ENCODE measurements around the gene MAPK8IP1.

The MAPK8IP1 gene

DNA sequence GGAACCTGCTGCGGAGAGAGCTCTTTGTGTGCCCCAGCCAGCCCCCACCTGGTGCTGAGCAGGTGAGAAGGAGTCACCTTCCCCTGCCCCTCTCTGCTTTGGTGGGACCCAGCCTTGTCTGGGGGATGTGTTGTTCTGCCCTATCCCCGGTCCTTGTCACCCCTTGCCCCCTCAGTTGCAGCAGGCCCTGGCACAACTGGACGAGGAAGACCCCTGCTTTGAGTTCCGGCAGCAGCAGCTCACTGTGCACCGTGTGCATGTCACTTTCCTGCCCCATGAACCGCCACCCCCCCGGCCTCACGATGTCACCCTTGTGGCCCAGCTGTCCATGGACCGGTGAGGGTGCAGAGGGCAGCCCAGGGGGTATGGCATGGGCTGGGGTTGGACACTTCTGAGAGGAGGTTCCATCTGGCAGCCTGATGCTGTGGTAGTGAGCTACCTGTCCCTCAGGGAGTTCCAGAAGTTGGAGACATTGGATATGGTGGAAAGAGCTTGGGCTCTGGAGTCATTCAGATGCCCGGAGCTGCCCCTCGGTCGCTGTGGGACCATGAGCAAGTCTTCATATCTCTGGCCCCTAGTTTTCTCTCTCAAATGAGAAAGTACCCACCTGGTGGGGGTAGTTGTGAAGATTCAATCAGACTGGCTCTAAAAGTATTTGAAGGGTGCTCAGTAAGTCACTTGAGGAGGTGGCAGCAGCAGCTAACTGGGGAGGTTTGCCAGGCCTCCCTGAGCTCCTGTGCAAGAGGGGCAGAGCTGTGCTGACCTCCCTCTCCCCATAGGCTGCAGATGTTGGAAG, 41.3 kb downstream of the MAPK8IP1 start:
- no peak for DNase-seq (ENCODE audit: low read depth)

DNA sequence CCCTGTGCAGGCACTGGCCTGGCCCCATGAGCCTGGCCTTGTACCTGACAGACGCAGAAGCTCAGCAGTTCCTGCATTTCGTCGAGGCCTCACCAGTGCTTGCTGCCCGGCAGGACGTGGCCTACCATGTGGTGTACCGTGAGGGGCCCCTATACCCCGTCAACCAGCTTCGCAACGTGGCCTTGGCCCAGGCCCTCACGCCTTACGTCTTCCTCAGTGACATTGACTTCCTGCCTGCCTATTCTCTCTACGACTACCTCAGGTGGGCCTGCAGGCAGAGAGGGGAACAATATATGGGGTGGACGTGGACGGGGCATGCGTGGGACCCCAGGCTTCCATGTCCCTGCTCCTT, 41.9 kb downstream of the MAPK8IP1 start:
- no peak for DNase-seq (ENCODE audit: low read depth)

DNA sequence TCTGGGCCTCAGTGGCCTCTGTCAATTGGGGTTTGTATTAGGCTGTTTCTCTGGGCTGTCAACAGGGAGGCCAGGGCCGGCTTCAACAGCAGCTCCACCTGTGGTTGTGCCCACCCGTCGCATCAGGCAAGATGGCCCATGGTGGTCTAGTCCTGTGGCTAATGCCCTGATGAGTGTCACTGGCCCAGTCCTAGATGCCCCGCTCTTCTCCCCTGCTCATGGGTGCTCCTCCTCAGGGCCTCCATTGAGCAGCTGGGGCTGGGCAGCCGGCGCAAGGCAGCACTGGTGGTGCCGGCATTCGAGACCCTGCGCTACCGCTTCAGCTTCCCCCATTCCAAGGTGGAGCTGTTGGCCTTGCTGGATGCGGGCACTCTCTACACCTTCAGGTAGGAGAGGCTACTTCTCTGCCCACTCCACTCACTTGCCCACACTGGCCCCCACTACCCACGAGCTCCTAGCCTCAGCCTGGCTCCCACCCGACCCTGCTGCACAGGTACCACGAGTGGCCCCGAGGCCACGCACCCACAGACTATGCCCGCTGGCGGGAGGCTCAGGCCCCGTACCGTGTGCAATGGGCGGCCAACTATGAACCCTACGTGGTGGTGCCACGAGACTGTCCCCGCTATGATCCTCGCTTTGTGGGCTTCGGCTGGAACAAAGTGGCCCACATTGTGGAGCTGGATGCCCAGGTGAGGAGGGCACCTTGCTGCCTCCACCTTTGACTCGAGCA, 42.4 kb downstream of the MAPK8IP1 start:
- no peak for DNase-seq (ENCODE audit: low read depth)

DNA sequence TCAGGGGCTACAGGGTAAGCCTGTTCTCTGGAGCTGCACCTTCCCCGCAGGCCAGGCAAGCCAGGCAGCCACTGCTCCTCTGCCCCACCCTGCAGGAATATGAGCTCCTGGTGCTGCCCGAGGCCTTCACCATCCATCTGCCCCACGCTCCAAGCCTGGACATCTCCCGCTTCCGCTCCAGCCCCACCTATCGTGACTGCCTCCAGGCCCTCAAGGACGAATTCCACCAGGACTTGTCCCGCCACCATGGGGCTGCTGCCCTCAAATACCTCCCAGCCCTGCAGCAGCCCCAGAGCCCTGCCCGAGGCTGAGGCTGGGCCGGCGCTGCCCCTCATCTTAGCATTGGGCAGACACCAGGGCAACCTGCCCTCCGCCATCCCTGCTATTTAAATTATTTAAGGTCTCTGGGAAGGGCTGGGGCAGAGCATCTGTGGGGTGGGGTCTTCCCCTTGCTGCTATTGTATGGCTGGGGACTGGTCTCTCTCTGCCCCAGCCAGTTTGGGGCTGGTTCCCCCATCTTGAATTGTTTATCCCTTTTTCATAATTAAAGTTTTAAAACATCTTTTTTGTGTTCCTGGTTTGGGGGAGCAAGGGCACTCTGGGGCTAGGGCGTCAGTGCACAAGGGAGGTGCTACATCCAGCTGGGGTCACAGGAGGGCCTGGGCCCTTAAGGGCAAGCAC, 43.2 kb downstream of the MAPK8IP1 start:
- no peak for DNase-seq (ENCODE audit: low read depth)

DNA sequence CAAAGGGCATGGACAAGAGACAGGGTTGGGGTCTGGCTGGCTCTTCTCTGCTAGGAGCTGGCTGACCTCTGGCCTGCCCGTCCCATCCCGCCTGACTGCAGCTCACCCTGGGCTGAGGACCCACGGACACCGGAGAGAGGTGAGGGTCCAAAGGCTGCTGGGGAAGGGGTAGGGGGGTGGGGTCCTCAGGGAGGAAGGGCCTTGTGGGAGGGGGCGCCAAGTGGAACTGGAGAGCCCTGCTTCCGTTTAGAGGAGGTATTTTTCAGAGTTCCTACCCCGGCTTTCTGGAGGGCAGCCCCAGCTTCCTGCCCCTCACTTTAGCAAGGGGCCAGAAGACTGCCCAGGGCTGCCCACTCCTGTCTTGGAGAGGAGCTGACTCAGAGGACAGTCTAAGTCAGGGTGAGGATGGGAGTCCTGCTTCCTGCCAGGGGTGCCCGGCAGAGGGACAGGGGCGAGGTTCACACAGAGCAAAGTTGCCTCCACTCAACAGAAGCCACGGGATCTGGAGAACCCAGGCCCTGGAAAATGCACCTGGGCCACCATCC, 44.1 kb downstream of the MAPK8IP1 start:
- DNase-seq (ENCODE audit: low read depth) = no peak

DNA sequence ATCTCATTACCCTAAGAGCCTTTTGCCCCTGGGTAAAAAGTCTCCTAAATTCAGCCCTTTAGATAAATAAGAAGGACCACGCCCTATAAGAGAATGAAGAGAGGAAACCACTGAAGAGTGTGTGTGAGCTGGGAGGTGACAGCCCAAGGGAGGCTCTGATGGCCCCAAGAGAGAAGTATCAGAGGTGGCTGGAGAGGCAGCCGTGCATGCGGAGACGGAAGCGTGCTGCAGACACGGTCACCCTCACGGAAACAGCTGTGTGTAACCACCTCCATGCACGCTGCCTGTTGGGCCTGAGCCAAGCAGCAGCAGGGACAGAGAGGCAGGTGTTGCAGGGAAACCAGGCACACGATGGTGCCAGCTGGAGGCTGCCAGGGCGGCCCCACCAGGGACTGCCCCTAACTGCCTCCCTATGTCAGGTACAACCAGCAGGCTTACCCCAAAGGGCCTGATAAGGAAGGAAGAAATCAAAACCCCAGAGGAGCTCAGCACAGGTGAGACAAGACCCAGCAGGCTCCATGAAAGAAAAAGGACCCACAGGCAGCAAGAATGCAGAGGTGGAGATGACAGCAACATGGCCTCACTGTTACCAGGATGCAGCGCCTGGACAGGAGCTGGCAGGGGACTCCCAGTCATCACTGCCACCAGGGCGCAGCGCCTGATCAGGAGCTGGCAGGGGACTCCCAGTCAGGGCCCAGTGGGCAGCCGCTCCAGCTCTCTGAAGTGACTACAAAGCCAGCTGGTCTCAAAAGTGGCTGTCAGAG, 44.8 kb downstream of the MAPK8IP1 start:
- no peak for DNase-seq (ENCODE audit: low read depth)

DNA sequence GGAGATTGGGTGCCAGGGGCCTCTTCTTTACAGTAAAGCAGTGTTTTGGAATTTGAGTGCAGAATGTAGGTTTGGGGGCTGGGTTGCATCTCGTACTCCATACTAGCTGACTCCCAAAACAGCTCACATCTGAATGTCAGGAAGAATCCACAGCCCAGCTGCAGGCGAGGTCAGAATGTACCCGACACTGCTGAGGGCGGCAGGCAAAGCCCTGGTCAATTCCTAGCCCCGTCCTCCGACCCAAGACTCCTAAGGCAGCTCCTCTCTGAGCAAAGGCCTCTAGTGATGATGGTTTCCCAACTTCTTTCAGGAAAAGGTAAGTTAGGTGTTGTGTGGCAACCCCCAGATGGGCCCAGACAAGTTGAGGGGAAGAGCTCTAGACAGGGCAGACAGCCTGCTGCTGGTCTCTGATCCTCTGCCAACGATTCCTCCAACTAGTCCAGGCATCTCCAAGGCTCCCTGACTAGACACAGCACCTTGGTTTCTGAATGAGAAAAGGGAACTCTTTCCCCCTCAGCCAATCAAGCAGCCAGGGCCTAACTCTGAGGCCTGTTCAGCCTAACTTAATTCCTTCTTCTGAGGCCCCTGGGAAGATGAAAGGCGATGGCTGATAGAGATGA, 45.6 kb downstream of the MAPK8IP1 start:
- no peak for DNase-seq (ENCODE audit: low read depth)

DNA sequence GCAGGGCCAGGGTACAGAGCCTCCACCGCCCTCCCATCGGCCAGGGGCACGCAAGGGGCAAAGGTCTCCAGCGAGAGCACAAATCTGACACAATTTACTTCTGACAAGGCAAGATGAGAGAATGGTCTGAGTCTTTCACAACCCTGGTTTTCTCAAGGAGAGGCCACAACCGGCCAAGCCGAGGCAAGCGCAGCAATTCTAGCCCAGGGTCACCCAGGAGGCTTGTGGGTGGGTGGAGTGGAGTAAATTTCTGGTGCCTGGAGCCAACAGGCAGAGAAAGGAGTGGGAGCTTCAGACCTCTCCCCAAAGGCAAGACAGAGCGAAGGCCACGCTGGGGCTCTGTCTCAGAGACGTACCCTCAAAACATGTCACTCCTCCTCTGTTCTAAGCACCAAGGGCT, 46.3 kb downstream of the MAPK8IP1 start:
- DNase-seq (ENCODE audit: low read depth) = no peak

DNA sequence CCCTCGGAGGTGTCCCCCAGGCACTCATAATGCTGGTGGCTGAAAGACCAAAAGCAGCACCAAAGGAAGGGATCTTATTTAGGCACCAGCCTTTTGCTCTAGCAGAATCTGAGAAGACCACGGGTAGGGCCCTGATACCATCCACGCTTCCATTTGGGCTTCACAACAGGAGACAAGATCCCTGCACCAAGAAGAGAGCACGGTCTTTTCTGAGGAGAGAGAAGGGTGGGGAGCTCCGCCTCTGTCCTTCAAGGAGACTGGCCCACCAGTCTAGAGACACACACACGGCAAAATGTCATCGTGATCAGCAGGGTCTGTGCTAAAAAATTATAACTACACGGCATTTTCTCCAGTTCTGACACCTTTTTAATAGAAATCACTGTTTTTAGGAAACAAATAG, 46.8 kb downstream of the MAPK8IP1 start:
- DNase-seq (ENCODE audit: low read depth) = no peak

DNA sequence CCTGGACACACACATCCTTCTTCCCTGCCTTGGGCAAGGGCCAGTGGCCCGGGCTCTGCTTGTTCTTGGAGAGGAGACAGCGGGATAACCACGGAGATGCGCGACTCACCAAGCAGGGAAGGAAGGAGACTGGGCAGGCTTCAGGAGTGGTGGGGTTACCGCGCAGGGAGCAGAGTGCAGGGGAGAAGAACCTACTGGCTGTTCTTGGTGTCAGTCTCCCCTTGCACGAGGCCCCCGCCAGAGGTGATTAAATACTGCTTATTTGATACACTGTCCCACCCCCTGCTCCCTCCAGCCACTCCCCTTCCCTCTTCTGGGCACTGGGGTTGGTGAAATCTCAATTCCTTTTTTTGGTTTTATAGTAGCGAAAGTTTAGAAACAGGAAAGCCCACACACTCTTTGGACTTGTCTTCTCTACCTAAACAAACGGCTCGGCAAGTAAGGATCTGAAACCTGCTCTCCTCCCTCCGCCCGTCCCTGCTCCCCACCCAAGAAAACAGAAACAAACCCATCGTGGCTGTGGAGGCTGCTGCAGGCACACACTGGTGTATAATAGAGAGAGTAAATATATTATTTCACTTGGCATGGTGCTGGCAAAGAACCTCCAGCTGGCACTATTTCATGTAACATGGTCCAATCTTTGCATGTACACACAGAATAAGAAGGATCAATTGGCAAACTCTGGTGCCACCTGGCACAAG, 47.8 kb downstream of the MAPK8IP1 start:
- peak; percentile 59 for DNase-seq (ENCODE audit: low read depth)

DNA sequence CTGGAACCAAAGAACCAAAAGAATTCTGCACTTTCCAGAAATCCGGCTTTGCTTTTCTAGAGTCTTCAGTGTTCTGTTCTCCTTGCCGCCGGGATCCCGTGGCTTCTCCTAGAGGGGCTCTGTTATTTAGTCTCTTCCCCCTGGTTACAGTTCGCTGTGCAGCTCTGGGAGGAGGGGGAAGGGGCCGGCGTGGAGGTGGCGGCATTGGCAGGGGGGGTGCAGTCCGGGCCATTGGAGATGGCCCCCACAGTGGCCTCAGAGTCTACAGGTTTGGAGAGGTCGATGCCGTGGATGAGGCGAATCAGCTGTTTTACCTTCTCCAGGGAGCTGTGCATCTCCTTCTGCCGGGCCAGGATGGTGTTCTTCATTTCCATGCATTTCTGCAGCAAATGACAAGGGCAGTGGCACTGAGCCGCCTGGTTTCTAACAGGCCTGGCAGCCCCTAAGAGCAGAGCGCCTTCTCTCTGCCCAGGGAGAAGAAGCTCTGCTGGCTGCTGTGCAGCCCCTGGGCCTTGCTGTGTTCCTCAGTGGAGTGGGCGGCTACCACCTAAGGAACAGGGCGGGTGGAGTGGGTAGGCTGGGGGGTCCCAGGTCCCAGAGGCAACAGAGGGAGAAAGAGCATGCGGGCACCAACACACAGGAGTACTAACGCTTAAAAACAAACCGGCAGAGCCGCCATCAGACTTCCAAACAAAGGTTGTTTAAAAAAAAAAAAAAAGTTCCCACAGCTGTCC, 48.6 kb downstream of the MAPK8IP1 start:
- no peak for DNase-seq (ENCODE audit: low read depth)

DNA sequence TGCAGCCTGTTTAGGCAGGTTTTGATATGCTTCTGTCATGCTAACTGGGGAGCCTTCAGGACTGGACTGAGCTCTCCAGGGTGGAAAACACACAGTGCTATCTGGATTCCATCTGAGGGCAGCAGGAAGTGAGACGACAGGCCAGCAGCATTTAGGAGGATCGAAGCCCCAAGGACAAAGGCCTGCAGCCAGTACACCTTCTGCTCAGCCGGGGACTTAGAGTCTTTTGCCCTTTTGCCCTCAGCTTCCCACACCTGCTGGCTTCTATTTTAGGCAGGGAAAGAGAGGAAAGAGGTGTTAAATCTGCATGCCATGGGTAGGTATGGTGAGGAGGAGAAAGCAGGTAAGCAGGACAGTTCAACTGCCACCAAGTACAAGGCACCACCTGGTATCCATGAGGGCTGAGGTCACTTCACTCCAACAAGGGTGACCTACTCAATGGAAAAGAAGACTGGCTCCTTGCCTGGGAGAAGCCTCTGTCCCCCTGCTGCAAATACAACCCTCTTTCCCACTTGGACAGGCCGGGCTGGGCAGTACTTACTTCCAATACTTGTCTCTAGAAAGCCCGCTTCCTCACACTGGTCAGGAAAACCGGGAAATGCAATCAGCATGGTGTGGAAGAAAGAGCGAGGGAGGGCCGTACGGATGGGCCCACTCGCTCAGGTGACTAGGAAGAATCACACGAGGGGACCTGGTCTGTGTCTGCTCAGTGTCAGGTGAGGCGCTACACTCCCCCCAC, 49.3 kb downstream of the MAPK8IP1 start:
- no peak for DNase-seq (ENCODE audit: low read depth)

DNA sequence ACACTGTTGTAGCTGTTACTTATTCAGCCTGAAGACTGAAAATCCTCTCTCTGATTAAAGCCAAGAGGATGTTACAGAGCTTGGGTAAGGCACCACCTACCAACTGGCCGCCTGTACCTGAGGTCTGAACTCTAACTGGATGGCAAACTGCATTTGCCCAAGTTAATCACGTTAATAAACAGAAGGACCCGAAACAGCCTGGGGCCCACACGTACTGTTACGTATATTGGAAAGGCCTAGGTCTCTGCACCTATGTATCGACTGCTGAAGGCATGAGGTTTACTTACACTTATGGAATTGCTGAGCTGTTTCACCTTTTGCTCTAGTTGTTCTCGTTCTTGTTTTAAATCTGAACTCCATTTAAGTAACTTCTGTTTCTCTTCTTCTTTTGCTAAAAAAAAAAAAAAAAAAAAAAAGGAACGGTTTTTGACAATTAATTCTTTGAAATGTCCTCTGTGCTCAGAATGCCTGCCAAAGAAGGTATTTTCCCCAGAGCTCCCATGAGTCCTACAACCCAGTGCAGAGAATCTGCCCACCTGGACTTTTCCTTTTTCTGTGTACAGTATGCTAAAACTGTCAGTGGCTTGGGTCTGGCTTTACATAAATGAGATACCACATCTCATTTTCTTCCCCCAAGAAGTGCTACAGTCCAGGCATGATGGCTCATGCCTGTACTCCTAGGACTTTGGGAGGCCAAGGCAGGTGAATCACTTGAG, 50.1 kb downstream of the MAPK8IP1 start:
- no peak for DNase-seq (ENCODE audit: low read depth)

DNA sequence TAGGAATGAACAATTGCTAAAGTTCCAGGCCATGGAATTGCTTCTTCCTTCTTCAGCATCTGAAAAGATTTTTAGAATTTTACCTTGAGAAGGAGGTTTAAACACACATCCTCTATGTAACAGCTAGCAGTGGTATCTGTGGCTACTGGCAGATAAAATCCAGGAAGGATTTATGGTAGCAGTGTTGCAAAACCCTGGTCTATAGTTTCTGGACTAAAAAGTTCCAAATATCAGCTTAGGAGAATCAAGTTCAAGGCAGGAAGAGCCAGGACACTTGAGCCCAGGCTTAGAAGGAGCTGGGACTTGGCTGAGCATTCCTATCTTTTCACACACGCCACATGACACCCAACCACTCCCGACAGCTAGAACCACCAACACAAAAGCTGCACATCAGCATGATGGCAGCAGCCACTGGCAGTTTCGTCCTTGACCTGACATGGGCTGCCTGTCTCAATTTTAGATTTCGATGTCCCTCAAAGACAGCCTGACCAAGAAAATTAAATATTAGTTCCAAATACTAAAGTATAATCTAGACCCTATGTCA, 51.1 kb downstream of the MAPK8IP1 start:
- DNase-seq (ENCODE audit: low read depth) = peak; percentile 53

DNA sequence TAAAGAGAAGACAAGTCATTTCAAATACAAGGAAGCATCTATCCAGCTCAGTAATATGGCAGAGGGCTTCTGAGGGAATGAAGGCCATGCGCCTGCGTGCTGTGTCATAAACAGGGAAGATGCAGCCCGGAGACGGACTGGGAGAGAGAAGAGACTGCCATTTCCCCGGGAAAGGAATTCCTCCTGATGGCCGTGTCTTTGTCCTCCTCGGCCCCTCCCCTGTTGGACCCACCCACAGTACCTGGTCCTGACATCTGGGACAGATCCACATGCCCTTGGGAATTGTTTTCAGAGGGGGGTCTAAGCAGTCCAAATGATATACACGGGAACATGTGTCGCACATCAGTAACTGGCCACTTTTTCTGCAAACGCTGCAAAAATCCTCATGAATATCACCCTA, 52.5 kb downstream of the MAPK8IP1 start:
- DNase-seq (ENCODE audit: low read depth) = no peak

DNA sequence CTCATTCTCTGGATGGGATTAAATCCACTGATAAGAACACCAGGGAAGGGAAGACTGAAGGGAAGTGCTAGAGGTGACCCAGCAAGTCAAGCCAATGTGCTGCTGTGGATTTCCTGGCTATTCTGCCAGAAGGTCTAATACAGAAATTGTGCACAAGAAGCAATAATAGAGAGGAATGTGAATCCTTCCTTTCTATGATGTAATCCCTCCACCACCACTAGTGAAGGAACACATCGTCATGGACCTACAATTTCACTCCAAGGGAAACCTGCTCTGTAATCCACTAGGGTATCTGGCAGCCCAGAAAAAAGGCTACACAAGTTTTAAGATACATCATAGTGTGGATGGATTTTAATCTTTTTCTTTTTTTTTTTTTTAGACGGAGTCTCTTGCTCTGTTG, 54.4 kb downstream of the MAPK8IP1 start:
- peak; percentile 44 for DNase-seq (ENCODE audit: low read depth)

DNA sequence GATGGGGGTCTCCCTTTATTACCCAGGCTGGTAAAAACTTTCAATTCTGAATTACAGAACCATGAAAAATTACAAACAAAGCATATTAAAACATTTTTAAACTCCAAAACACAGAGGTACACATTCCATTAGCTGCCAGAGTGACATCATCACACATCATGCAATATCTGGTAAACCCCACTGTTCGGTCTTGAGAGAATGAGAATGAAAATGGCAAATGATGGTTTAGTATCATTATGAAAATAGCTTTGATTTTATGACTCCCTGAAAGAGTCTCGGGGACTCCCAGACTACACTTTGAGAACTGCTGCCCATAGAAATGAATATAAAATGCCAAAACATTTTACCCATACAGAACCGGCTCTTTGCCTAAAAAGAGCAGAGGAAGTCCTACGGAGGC, 55.8 kb downstream of the MAPK8IP1 start:
- no peak for DNase-seq (ENCODE audit: low read depth)

DNA sequence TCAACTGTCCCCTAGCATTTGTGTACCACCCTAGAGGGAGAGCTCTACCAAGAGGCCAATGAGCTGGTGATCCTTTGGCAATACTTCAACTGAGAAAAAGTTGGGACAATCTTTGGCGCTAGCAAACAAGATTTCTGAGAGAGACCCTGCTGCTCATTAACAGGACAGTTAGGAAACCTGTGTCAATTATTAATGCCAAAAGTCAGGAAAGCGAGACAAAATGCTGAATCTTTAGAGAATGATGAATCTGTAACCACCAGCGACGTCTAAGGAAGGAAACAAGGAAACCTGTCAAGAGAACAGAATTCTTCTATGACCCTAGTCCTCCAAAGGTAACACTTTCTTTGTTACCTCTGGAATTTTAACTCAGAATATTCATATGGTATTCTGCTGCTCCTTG, 56.9 kb downstream of the MAPK8IP1 start:
- DNase-seq (ENCODE audit: low read depth) = no peak

Data from amniotic epithelial cell (primary cell).